WTC11 (cell line): Measurements from ENCODE around the gene TAPT1. TPM values are rescaled to one million over a fixed set of nuclear protein-coding genes. Genes with fewer than 3 reads are reported as not detected.

Source experiments
- ATAC-seq: fragments of 200-7000 bp; cut with Tn5 transposase; 2 replicates; pipeline ENCODE4 v1.10.0; 2021; ENCODE audit warnings: mild to moderate bottlenecking, moderate library complexity
- CTCF ChIA-PET: fragments of 300-600 bp; sonication (Branson Sonifier 250); formaldehyde crosslinking; loops from one replicate; lab custom pipeline; 2021; ENCODE audit warnings: antibody characterized with exemption; lab: Charles Lee
- POLR2A ChIA-PET: fragments of 350-600 bp; sonication (Branson Sonifier 250); formaldehyde crosslinking; loops from one replicate; lab custom pipeline; 2021; ENCODE audit warnings: antibody characterized with exemption; lab: Charles Lee
- DNase-seq: peaks from one replicate; pipeline ENCODE4 v3.0.0; 2021; ENCODE audit warnings: low spot score
- H3K27ac Mint-ChIP-seq: 2 replicates; pipeline ENCODE4 v1.8.0; 2021; ENCODE audit warnings: mixed read lengths
- H3K27me3 Mint-ChIP-seq: 2 replicates; pipeline ENCODE4 v1.8.0; 2021; ENCODE audit warnings: low read depth, mild to moderate bottlenecking, moderate library complexity, mixed read lengths
- H3K36me3 Mint-ChIP-seq: 2 replicates; pipeline ENCODE4 v1.8.0; 2021; ENCODE audit warnings: mixed read lengths
- H3K4me1 Mint-ChIP-seq: 2 replicates; pipeline ENCODE4 v1.8.0; 2022; ENCODE audit warnings: mixed read lengths
- H3K4me3 Mint-ChIP-seq: 2 replicates; pipeline ENCODE4 v1.8.0; 2021; ENCODE audit warnings: mild to moderate bottlenecking, moderate library complexity, mixed read lengths
- H3K9me3 Mint-ChIP-seq: 2 replicates; pipeline ENCODE4 v1.8.0; 2021; ENCODE audit warnings: mixed read lengths
- ATF1 ChIP-seq: sonication (generic); formaldehyde crosslinking; IDR thresholded peaks from 2 replicates; pipeline ENCODE4 v1.8.1; 2023; ENCODE audit warnings: mild to moderate bottlenecking, moderate library complexity, missing genetic modification reagents
- CREM ChIP-seq: sonication (generic); formaldehyde crosslinking; IDR thresholded peaks from 2 replicates; pipeline ENCODE4 v1.8.1; 2022; ENCODE audit warnings: mild to moderate bottlenecking, missing genetic modification reagents, moderate library complexity
- E2F1 ChIP-seq: sonication (generic); formaldehyde crosslinking; IDR thresholded peaks from 2 replicates; pipeline ENCODE4 v1.8.0; 2022; ENCODE audit warnings: mild to moderate bottlenecking, missing genetic modification reagents
- EMX1 ChIP-seq: fragments of 250-450 bp; sonication (Bioruptor Pico); IDR thresholded peaks from 2 replicates; pipeline ENCODE4 v1.8.0; 2021; ENCODE audit warnings: mild to moderate bottlenecking
- ETV6 ChIP-seq: sonication (generic); formaldehyde crosslinking; IDR thresholded peaks from 2 replicates; pipeline ENCODE4 v1.8.1; 2022; ENCODE audit warnings: mild to moderate bottlenecking, missing genetic modification reagents
- MYBL2 ChIP-seq: sonication (generic); formaldehyde crosslinking; IDR thresholded peaks from 2 replicates; pipeline ENCODE4 v1.8.1; 2023; ENCODE audit warnings: mild to moderate bottlenecking, moderate library complexity, missing genetic modification reagents
- NFE2L1 ChIP-seq: sonication (generic); formaldehyde crosslinking; IDR thresholded peaks from 2 replicates; pipeline ENCODE4 v1.8.1; 2023; ENCODE audit warnings: missing genetic modification reagents
- NFYB ChIP-seq: sonication (generic); formaldehyde crosslinking; conservative IDR thresholded peaks from 2 replicates; pipeline ENCODE4 v1.8.0; 2022; ENCODE audit warnings: low read depth, missing genetic modification reagents
- PREB ChIP-seq: sonication (generic); formaldehyde crosslinking; IDR thresholded peaks from 2 replicates; pipeline ENCODE4 v1.8.1; 2022; ENCODE audit warnings: mild to moderate bottlenecking, missing genetic modification reagents, moderate library complexity, borderline replicate concordance
- SMAD3 ChIP-seq: sonication (generic); formaldehyde crosslinking; IDR thresholded peaks from 2 replicates; pipeline ENCODE4 v1.8.0; 2022; ENCODE audit warnings: missing genetic modification reagents, mild to moderate bottlenecking, borderline replicate concordance
- TP53 ChIP-seq: sonication (generic); formaldehyde crosslinking; IDR thresholded peaks from 2 replicates; pipeline ENCODE4 v1.8.1; 2023; ENCODE audit warnings: mild to moderate bottlenecking, missing genetic modification reagents
- USF1 ChIP-seq: sonication (generic); formaldehyde crosslinking; IDR thresholded peaks from 2 replicates; pipeline ENCODE4 v1.8.0; 2022; ENCODE audit warnings: mild to moderate bottlenecking, missing genetic modification reagents
- ZNF121 ChIP-seq: sonication (generic); formaldehyde crosslinking; IDR thresholded peaks from 2 replicates; pipeline ENCODE4 v1.8.0; 2023; ENCODE audit warnings: missing genetic modification reagents
- ZNF263 ChIP-seq: sonication (generic); formaldehyde crosslinking; IDR thresholded peaks from 2 replicates; pipeline ENCODE4 v1.8.1; 2022; ENCODE audit warnings: low read depth, mild to moderate bottlenecking, moderate library complexity, missing genetic modification reagents
- ZNF317 ChIP-seq: sonication (generic); formaldehyde crosslinking; IDR thresholded peaks from 2 replicates; pipeline ENCODE4 v1.8.1; 2023; ENCODE audit warnings: low read depth, mild to moderate bottlenecking, moderate library complexity, missing genetic modification reagents, borderline replicate concordance
- ZNF423 ChIP-seq: fragments of 250-450 bp; sonication (Bioruptor Pico); IDR thresholded peaks from 2 replicates; pipeline ENCODE4 v2.1.2; 2022; ENCODE audit warnings: mild to moderate bottlenecking, moderate library complexity
- ZSCAN18 ChIP-seq: fragments of 250-450 bp; sonication (Bioruptor Pico); IDR thresholded peaks from 2 replicates; pipeline ENCODE4 v2.1.2; 2022; ENCODE audit warnings: mild to moderate bottlenecking, moderate library complexity
- total RNA-seq: library from RNA; stranded (reverse); gene quantifications from 3 replicates; pipeline ENCODE4 v1.2.3, GENCODE V29; 2021
- TF ChIP-seq, protein P1 (sequence below): fragments of 250-450 bp; sonication (Bioruptor Pico); IDR thresholded peaks from 2 replicates; pipeline ENCODE4 v1.9.0; 2021; ENCODE audit warnings: mild to moderate bottlenecking
- TF ChIP-seq, protein P2 (sequence below): sonication (generic); formaldehyde crosslinking; IDR thresholded peaks from 2 replicates; pipeline ENCODE4 v1.8.1; 2022; ENCODE audit warnings: low read depth, missing genetic modification reagents, borderline replicate concordance

The TAPT1 gene
- total RNA-seq, 1 experiment from 2014 or later, result 12.4 TPM

DNA sequence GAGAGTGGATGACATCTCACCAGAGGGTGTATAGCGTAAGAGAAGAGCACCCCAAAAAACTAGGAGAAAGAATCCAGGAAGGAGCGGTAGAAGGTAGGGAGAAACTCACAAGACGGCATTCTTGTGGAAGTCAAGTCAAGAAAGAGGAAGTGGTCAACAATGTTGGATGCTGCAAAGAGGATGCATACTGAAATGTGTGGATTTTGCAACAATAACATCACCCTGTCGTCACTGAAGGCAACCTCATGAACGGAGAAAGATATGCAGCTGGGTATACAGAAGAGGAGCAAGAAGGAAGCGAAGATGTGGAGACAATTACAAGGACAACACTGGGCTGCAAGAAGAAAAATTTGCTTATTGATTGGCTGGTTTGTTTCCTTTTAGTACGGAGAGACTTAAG, 11.4 kb upstream of the TAPT1 start:
- no peaks in the 10 kb centered on the region for H3K27me3 Mint-ChIP-seq

GRCh38 chr4:16236402-16237023, 10.2 kb upstream of the TAPT1 start:
- H3K27me3 Mint-ChIP-seq, result no peaks in the 10 kb centered on the region
- H3K9me3 Mint-ChIP-seq, result no peaks in the 10 kb centered on the region
- CTCF ChIA-PET, result interaction anchor here (1.1 kb wide), 1 partner anchor 31 kb away, joined by 3 read pairs; no protein-coding TSS in a partner anchor
- no peak overlapping the region for H3K27ac Mint-ChIP-seq
- ATAC-seq (no peak), DNase-seq (no peak)
- TF ChIP-seq, protein P1, sequence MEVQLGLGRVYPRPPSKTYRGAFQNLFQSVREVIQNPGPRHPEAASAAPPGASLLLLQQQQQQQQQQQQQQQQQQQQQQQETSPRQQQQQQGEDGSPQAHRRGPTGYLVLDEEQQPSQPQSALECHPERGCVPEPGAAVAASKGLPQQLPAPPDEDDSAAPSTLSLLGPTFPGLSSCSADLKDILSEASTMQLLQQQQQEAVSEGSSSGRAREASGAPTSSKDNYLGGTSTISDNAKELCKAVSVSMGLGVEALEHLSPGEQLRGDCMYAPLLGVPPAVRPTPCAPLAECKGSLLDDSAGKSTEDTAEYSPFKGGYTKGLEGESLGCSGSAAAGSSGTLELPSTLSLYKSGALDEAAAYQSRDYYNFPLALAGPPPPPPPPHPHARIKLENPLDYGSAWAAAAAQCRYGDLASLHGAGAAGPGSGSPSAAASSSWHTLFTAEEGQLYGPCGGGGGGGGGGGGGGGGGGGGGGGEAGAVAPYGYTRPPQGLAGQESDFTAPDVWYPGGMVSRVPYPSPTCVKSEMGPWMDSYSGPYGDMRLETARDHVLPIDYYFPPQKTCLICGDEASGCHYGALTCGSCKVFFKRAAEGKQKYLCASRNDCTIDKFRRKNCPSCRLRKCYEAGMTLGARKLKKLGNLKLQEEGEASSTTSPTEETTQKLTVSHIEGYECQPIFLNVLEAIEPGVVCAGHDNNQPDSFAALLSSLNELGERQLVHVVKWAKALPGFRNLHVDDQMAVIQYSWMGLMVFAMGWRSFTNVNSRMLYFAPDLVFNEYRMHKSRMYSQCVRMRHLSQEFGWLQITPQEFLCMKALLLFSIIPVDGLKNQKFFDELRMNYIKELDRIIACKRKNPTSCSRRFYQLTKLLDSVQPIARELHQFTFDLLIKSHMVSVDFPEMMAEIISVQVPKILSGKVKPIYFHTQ (CRISPR knock-in tag), result no peak
- no peak for TF ChIP-seq ZNF317
- TF ChIP-seq ETV6 (CRISPR knock-in tag), result no peak
- no peak for TF ChIP-seq ZNF263 (CRISPR knock-in tag)
- TF ChIP-seq ZNF121 (CRISPR knock-in tag), result no peak
- TF ChIP-seq, protein P2, sequence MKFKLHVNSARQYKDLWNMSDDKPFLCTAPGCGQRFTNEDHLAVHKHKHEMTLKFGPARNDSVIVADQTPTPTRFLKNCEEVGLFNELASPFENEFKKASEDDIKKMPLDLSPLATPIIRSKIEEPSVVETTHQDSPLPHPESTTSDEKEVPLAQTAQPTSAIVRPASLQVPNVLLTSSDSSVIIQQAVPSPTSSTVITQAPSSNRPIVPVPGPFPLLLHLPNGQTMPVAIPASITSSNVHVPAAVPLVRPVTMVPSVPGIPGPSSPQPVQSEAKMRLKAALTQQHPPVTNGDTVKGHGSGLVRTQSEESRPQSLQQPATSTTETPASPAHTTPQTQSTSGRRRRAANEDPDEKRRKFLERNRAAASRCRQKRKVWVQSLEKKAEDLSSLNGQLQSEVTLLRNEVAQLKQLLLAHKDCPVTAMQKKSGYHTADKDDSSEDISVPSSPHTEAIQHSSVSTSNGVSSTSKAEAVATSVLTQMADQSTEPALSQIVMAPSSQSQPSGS (CRISPR knock-in tag), result no peak
- no peak for TF ChIP-seq USF1 (CRISPR knock-in tag)
- POLR2A ChIA-PET, result no interaction called here
- no peaks in the 10 kb centered on the region for H3K36me3 Mint-ChIP-seq
- peaks cover 10% of the 10 kb centered on the region for H3K4me1 Mint-ChIP-seq
- H3K4me3 Mint-ChIP-seq, result no peak overlapping the region

More for the DNA sequence above, 11.4 kb upstream of the TAPT1 start:
- H3K27ac Mint-ChIP-seq, result no peak overlapping the region
- no peaks in the 10 kb centered on the region; the same call in 1 of the 2 replicates for H3K4me1 Mint-ChIP-seq
- ATAC-seq, result no peak
- H3K9me3 Mint-ChIP-seq, result peaks cover 1% of the 10 kb centered on the region; the same call in 1 of the 2 replicates
- POLR2A ChIA-PET, result no interaction called here
- H3K4me3 Mint-ChIP-seq, result no peak overlapping the region
- no peak for DNase-seq
- H3K36me3 Mint-ChIP-seq, result peaks cover 2% of the 10 kb centered on the region
- CTCF ChIA-PET, result interaction anchor here (1.5 kb wide), 1 partner anchor 32 kb away, joined by 4 read pairs; no protein-coding TSS in a partner anchor
- no peak for TF ChIP-seq SMAD3
- TF ChIP-seq PREB, result no peak
- TF ChIP-seq, protein P2 (CRISPR knock-in tag), result no peak
- no peak for TF ChIP-seq E2F1 (CRISPR knock-in tag)
- no peak for TF ChIP-seq NFYB (CRISPR knock-in tag)
- TF ChIP-seq CREM (CRISPR knock-in tag), result no peak
- no peak for TF ChIP-seq NFE2L1
- no peak for TF ChIP-seq EMX1 (CRISPR knock-in tag)
- no peak for TF ChIP-seq MYBL2 (CRISPR knock-in tag)
- TF ChIP-seq ATF1, result no peak
- no peak for TF ChIP-seq ZSCAN18 (CRISPR knock-in tag)
- TF ChIP-seq TP53, result no peak
- TF ChIP-seq USF1 (CRISPR knock-in tag), result no peak
- TF ChIP-seq ZNF423 (CRISPR knock-in tag), result no peak
